Measurements from ENCODE around the gene OSBPL5.

OSBPL5 gene

DNA sequence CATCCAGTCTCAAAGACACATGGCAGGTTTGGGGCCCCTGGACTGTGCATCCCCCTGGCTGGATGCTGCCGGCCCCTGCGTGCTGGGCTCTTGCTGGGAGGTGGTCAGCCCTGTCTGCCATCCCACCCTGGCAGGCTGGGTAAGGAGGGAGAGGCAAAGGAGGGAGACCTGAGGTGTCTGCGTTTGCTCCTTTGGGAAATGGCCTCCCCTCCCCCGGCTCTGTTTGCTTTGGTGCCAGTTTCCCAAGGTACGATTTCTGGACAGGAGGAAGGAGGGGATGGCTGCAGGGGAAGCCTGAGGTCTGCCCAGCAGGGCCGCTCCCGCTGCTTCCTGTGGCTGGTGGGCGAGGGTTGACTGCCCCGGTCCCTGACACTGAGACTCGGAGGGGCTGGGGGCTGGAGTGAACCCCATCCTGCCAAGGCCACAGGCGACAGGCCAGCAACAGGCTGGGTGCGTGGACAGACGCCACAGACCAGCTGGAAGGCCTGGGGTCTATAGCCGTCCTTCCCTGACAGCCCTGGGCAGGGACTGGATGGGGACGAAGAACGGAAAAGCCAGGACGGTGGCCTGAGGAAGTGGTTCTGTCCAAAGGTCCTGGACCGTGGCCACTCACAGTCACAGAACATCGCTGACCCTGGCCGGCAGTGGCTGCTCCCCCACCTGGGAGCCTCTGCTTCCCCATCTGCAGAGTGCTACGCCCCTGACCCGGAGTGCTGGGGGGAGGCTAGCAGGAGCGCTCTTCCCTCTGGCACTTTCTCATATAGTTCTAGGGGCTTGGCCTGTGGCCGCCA lies 38.0 kb downstream of the OSBPL5 start:
- Histone ChIP-seq H3K14ac (ENCODE audit: low read length) (peak overlapping the region; percentile 71), H3K36me3 (replicated peaks in 1 of 2; ENCODE audit: control insufficient read depth in 2 of 2, insufficient read depth in 2 of 2, low read length in 2 of 2) (peaks cover 4 to 27% of the 10 kb centered on the region in 2 donors), H3K18ac (ENCODE audit: low read length) (peak overlapping the region; percentile 76), H3K23ac (ENCODE audit: low read depth, low read length, poor library complexity) (peak overlapping the region; percentile 44), H2BK15ac (ENCODE audit: low read length) (no peak overlapping the region), H4K8ac (ENCODE audit: low read depth, low read length) (no peak overlapping the region), H3K27me3 (ENCODE audit: control insufficient read depth in 3 of 3, insufficient read depth in 3 of 3, low read depth in 1 of 3, low read length in 3 of 3) (no peaks in the 10 kb centered on the region), H3K4me3 (ENCODE audit: low read length in 2 of 2) (no peak overlapping the region), H2AK5ac (ENCODE audit: low read depth, low read length) (no peak overlapping the region), H2BK12ac (ENCODE audit: low read length) (peak overlapping the region; percentile 41), H4K91ac (ENCODE audit: low read depth, low read length, poor library complexity) (no peak overlapping the region), H2AFZ (ENCODE audit: low read length) (no peak overlapping the region), H3K4ac (ENCODE audit: low read length) (no peak overlapping the region), H3K79me1 (ENCODE audit: low read depth, low read length) (peaks cover 9% of the 10 kb centered on the region), H2BK5ac (ENCODE audit: low read length) (peak overlapping the region; percentile 82), H3K9ac (ENCODE audit: low read depth, low read length, poor library complexity) (no peak overlapping the region), H3K27ac (replicated peaks; ENCODE audit: low read length) (no peak overlapping the region), H3K9me3 (replicated peaks in 1 of 2; ENCODE audit: control insufficient read depth in 2 of 2, insufficient read depth in 1 of 2, low read depth in 1 of 2, low read length in 2 of 2) (no peaks in the 10 kb centered on the region), H2BK120ac (ENCODE audit: low read depth, low read length) (no peak overlapping the region), H3K4me1 (ENCODE audit: control insufficient read depth in 2 of 2, insufficient read depth in 1 of 2, low read depth in 1 of 2, low read length in 2 of 2) (no peaks in the 10 kb centered on the region), H3K4me2 (ENCODE audit: insufficient read depth, low read length, poor library complexity, severe bottlenecking) (no peak overlapping the region)
- no CpG with 5 or more reads among the region's 24 CpGs for WGBS, 2 donors (ENCODE audit: extremely low coverage in 2 of 2, insufficient read length in 2 of 2, insufficient replicate concordance in 1 of 2)
- DNase-seq (ENCODE audit: low spot score) = no peak

DNA sequence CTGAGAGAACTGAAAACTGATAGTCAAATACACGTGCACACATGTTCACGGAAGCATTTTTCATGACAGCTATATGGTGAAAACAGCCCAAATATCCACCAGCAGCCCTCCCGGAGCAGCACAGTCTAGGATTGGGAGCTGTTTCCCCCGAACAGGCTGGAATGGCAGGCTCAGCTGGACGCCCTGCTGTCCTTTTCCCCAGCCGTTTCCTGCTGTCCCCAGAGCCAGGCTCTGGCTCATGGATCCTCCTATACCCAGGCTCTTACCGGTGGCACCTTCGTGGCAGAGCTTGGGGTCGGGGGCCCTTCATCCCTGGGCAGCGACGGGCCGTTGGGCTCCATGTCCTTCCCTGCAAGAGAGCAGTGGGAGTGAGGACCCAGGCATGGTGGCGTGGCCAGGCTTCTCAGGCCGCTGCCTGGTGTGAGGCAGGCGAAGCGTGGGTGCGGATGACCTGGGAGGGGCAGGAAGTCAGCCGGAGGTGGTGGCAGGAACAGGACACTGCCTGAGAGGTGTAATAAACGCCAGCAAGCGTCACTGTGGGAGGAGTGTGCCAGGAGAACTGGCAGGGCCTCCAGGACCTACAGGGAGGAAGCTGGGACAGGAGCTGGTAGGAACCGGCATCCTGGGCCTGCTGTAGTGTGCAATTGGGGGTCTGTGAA lies 38.8 kb downstream of the OSBPL5 start:
- no peak overlapping the region for H3K4me3 ChIP-seq (ENCODE audit: low read length in 2 of 2)
- H3K36me3 ChIP-seq (replicated peaks in 1 of 2; ENCODE audit: control insufficient read depth in 2 of 2, insufficient read depth in 2 of 2, low read length in 2 of 2) = peaks cover 7 to 35% of the 10 kb centered on the region in 2 donors
- H3K27ac ChIP-seq (replicated peaks; ENCODE audit: low read length) = no peak overlapping the region
- peak overlapping the region; percentile 64 for H3K18ac ChIP-seq (ENCODE audit: low read length)
- no peaks in the 10 kb centered on the region for H3K4me1 ChIP-seq (ENCODE audit: control insufficient read depth in 2 of 2, insufficient read depth in 1 of 2, low read depth in 1 of 2, low read length in 2 of 2)
- no peak overlapping the region for H2AFZ ChIP-seq (ENCODE audit: low read length)
- H3K23ac ChIP-seq (ENCODE audit: low read depth, low read length, poor library complexity) = peak overlapping the region; percentile 80
- WGBS, 2 donors (ENCODE audit: extremely low coverage in 2 of 2, insufficient read length in 2 of 2, insufficient replicate concordance in 1 of 2) = no CpG with 5 or more reads among the region's 21 CpGs
- no peaks in the 10 kb centered on the region for H3K27me3 ChIP-seq (ENCODE audit: control insufficient read depth in 3 of 3, insufficient read depth in 3 of 3, low read depth in 1 of 3, low read length in 3 of 3)
- peaks cover 7% of the 10 kb centered on the region for H3K79me1 ChIP-seq (ENCODE audit: low read depth, low read length)
- no peak overlapping the region for H3K4ac ChIP-seq (ENCODE audit: low read length)
- DNase-seq (ENCODE audit: low spot score) = no peak
- H2BK120ac ChIP-seq (ENCODE audit: low read depth, low read length) = no peak overlapping the region
- peak overlapping the region; percentile 21 for H3K14ac ChIP-seq (ENCODE audit: low read length)
- no peak overlapping the region for H2AK5ac ChIP-seq (ENCODE audit: low read depth, low read length)
- H3K4me2 ChIP-seq (ENCODE audit: insufficient read depth, low read length, poor library complexity, severe bottlenecking) = no peak overlapping the region
- no peak overlapping the region for H2BK12ac ChIP-seq (ENCODE audit: low read length)
- no peak overlapping the region for H4K91ac ChIP-seq (ENCODE audit: low read depth, low read length, poor library complexity)
- peak overlapping the region; percentile 30 for H3K9ac ChIP-seq (ENCODE audit: low read depth, low read length, poor library complexity)
- peak overlapping the region; percentile 17 for H4K8ac ChIP-seq (ENCODE audit: low read depth, low read length)
- no peak overlapping the region for H2BK15ac ChIP-seq (ENCODE audit: low read length)
- H2BK5ac ChIP-seq (ENCODE audit: low read length) = peak overlapping the region; percentile 82
- no peaks in the 10 kb centered on the region for H3K9me3 ChIP-seq (replicated peaks in 1 of 2; ENCODE audit: control insufficient read depth in 2 of 2, insufficient read depth in 1 of 2, low read depth in 1 of 2, low read length in 2 of 2)

DNA sequence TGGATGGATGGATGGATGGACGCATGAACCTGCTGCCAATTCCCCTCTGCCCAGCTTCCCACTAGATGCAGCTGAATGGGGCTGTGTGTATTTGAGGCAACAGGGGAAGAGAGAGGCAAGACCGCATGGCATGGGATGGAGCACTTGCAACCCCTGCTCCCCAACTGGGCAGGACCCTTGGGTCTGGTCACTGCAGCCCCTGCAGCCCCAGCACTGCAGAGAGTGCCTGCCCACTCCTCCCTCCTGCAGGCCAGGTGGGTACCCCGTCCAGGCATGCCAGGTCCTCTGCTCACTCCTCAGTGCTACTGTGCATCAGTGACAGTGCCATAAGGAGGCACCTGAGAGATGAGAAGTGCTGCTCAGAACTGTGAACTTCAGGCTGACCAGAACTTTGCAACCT lies 40.3 kb downstream of the OSBPL5 start:
- Histone ChIP-seq H3K4me1 (ENCODE audit: control insufficient read depth in 2 of 2, insufficient read depth in 1 of 2, low read depth in 1 of 2, low read length in 2 of 2) (no peaks in the 10 kb centered on the region), H2BK5ac (ENCODE audit: low read length) (no peak overlapping the region), H3K9ac (ENCODE audit: low read depth, low read length, poor library complexity) (peak overlapping the region; percentile 74), H3K36me3 (replicated peaks in 1 of 2; ENCODE audit: control insufficient read depth in 2 of 2, insufficient read depth in 2 of 2, low read length in 2 of 2) (peaks cover 7 to 47% of the 10 kb centered on the region in 2 donors), H3K27ac (replicated peaks; ENCODE audit: low read length) (no peak overlapping the region), H2AFZ (ENCODE audit: low read length) (no peak overlapping the region), H3K27me3 (ENCODE audit: control insufficient read depth in 3 of 3, insufficient read depth in 3 of 3, low read depth in 1 of 3, low read length in 3 of 3) (no peaks in the 10 kb centered on the region), H3K4me3 (ENCODE audit: low read length in 2 of 2) (no peak overlapping the region), H2BK12ac (ENCODE audit: low read length) (no peak overlapping the region), H4K8ac (ENCODE audit: low read depth, low read length) (no peak overlapping the region), H4K91ac (ENCODE audit: low read depth, low read length, poor library complexity) (no peak overlapping the region), H3K18ac (ENCODE audit: low read length) (no peak overlapping the region), H2BK15ac (ENCODE audit: low read length) (no peak overlapping the region), H3K4ac (ENCODE audit: low read length) (no peak overlapping the region), H2BK120ac (ENCODE audit: low read depth, low read length) (no peak overlapping the region), H3K23ac (ENCODE audit: low read depth, low read length, poor library complexity) (no peak overlapping the region), H3K79me1 (ENCODE audit: low read depth, low read length) (peaks cover 5% of the 10 kb centered on the region), H3K9me3 (replicated peaks in 1 of 2; ENCODE audit: control insufficient read depth in 2 of 2, insufficient read depth in 1 of 2, low read depth in 1 of 2, low read length in 2 of 2) (no peaks in the 10 kb centered on the region), H3K4me2 (ENCODE audit: insufficient read depth, low read length, poor library complexity, severe bottlenecking) (no peak overlapping the region), H3K14ac (ENCODE audit: low read length) (no peak overlapping the region), H2AK5ac (ENCODE audit: low read depth, low read length) (no peak overlapping the region)
- DNase-seq (ENCODE audit: low spot score) = no peak
- no CpG with 5 or more reads among the region's 3 CpGs for WGBS, 2 donors (ENCODE audit: extremely low coverage in 2 of 2, insufficient read length in 2 of 2, insufficient replicate concordance in 1 of 2)
